GM08714 (cell line): ENCODE data around the gene AZU1.
"Not testable (repeated sequence)": the region's sequence is repeated elsewhere in the genome, so short reads cannot be mapped to it uniquely, and the experiment has no call there.

Experiments used
- H3K4me3 ChIP-seq: fragments of 200-500 bp; sonication (Bioruptor generic); 2 replicates; pipeline ENCODE4 v1.5.1; 2014; ENCODE audit warnings: mild to moderate bottlenecking, low read length, inconsistent platforms
- ZNF274 ChIP-seq: IDR thresholded peaks from 2 replicates; pipeline ENCODE4 v1.6.1; 2012; ENCODE audit warnings: mild to moderate bottlenecking, low read depth, low read length

AZU1 gene

GRCh38 chr19:823565-824121 is 4.0 kb upstream of the AZU1 start:
- no peak overlapping the region for H3K4me3 ChIP-seq
- no peak for TF ChIP-seq ZNF274

GRCh38 chr19:824885-825284 is 2.8 kb upstream of the AZU1 start:
- TF ChIP-seq ZNF274, result no peak
- no peak overlapping the region for H3K4me3 ChIP-seq

- no peak overlapping the region for H3K4me3 ChIP-seq
- no peak for TF ChIP-seq ZNF274
Observed at GRCh38 chr19:825897-826644, 1.6 kb upstream of the AZU1 start.

- TF ChIP-seq ZNF274, result no peak
Observed at GRCh38 chr19:827314-827709, 325 bp upstream of the AZU1 start.

DNA sequence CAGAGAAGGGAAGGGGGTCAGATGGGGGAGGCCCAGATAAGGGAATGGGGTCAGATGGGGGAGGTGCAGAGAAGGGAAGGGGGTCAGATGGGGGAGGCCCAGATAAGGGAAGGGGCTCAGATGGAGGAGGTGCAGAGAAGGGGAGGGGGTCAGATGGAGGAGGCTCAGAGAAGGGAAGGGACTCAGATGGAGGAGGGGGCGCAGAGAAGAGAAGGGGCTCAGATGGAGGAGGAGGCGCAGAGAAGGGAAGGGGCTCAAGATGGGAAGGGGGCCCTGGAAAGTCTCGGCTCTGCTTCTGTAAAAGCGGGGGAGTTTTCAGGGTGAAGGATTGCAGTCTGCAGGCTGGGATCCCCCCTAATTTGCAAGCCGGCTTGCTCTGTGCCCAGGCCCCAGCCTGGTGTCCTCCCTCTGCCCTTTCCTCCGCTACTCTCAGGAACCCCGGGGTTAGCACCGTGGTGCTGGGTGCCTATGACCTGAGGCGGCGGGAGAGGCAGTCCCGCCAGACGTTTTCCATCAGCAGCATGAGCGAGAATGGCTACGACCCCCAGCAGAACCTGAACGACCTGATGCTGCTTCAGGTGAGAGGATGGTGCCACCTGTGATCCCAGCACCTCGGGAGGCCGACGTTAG is 1.6 kb downstream of the AZU1 start:
- H3K4me3 ChIP-seq, result no peak overlapping the region
- TF ChIP-seq ZNF274, result no peak

More at GRCh38 chr19:827314-827709, 325 bp upstream of the AZU1 start:
- H3K4me3 ChIP-seq, result no peak overlapping the region

GRCh38 chr19:831407-832369 is 4.1 kb downstream of the AZU1 start:
- H3K4me3 ChIP-seq, result no peak overlapping the region
- TF ChIP-seq ZNF274, result no peak

DNA sequence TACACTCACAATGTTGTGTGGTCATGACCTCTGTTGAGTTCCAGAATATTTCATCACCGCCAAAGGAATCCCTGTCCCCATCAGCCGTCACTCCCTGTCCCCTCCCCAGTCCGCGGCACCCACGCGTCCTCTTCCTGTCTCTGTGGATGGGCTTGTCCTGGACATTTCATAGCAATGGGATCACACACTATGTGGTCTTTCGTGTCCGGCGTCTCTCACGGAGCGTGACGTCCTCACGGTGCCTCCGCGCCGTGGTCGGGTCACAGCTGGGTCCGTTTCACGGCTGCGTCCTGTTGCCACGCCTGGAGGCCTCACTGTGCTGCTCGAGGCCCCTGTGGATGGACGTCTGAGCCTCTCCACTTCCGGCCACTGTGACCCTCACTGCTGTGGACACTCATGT is 6.6 kb downstream of the AZU1 start:
- TF ChIP-seq ZNF274, result no peak
- H3K4me3 ChIP-seq, result no peak overlapping the region

- no peak overlapping the region for H3K4me3 ChIP-seq
- no peak for TF ChIP-seq ZNF274
Observed at GRCh38 chr19:835210-835810, 7.7 kb downstream of the AZU1 start.

DNA sequence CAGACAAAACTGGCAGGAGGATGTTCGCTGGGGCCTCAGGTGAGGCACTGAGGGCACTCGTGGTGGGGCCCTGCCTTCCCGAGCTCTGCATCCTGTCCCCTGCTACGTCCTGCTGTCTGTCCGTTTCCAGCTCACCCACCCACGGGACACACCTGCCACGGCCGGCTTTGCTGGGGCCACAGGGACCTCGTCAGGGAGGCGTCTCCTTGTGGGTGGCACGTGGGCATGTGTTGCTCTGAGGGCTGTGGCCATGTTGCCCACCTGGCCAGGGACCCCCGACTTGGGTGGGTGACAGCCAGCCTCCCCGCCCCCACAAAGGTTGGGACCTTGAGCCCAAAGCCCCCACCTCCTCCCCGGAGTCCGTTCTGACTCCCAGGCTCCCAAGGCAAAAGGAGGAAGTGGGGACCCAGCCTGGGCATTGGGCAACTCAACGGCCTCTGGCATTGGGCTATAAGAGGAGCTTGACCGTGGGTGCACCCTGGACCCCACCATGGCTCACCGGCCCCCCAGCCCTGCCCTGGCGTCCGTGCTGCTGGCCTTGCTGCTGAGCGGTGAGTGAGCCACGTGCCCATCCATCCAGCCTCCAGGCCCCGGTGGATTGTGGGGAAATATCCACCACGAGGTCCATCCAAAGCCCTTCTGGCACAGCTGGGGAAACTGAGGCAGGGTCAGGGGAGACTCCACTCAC is 13.0 kb downstream of the AZU1 start, which contains the start of gene PRTN3:
PRTN3 (plus strand) TSS at position 481 of the 688 bp plus-strand sequence; CDS start at position 491, 10 bp downstream.
- H3K4me3 ChIP-seq, result no peak within 1 kb of the TSS
- no peak for TF ChIP-seq ZNF274

- H3K4me3 ChIP-seq, result not testable (repeated sequence)
Observed at GRCh38 chr19:842802-843179, 15.2 kb downstream of the AZU1 start.

DNA sequence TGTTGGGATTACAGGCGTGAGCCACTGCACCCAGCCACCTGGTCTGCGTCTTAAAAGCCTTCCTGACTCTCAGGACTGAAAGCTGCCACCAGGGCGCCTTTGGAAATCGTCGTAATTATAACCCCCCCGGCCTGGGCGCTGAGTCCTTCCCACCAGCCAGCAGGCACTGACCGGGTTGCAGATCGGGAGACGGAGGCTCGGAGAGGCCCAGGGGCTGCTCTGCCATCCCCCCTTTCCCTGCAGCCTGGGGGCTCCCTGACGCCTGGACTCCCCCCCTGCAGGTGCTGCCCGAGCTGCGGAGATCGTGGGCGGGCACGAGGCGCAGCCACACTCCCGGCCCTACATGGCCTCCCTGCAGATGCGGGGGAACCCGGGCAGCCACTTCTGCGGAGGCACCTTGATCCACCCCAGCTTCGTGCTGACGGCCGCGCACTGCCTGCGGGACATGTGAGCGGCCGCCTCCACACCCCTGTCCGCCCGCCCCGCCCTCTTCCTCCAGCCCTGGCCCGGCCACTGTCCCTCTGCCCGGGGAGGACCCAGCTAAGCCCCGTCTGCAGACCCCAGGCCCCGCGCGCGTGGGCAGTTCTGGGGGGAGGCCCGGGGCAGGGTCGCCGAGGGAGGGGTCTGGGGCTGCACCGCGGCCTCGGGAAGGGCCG is 15.7 kb downstream of the AZU1 start:
- TF ChIP-seq ZNF274, result no peak
- no peak overlapping the region for H3K4me3 ChIP-seq

- no peak for TF ChIP-seq ZNF274
- no peak overlapping the region for H3K4me3 ChIP-seq
Observed at GRCh38 chr19:843836-844545, 16.4 kb downstream of the AZU1 start.
